Tracheal epithelial cell (primary cell): ENCODE data around the gene KNTC1. TPM values are rescaled to one million over a fixed set of nuclear protein-coding genes. Genes with fewer than 3 reads are reported as not detected.

ENCODE experiments used
- total RNA-seq: library from RNA; depleted of rRNA; stranded (reverse); fragments of >200 nt; gene quantifications from 2 replicates; pipeline ENCODE4 v1.2.1, GENCODE V29; 2014

The KNTC1 gene
- 7.5 and 10.1 TPM in 2 replicates for total RNA-seq

GRCh38 chr12:122526683-122527477, at the start of gene KNTC1, which contains the start of gene RSRC2:
Gene KNTC1 (plus strand): TSS chr12:122527249. CDS start chr12:122530064, 2,815 bp downstream.
Gene RSRC2 (minus strand): TSS chr12:122526936. CDS start chr12:122526853, 83 bp downstream.

GRCh38 chr12:122500685-122501488, 26.2 kb upstream of the KNTC1 start, which contains the start of gene ZCCHC8:
Gene ZCCHC8 (minus strand): TSS chr12:122500932. CDS start chr12:122500840, 92 bp downstream.

Other genes with a start within 250 kb of the KNTC1 start
- gene CLIP1, start 104.6 kb upstream of the KNTC1 start, total RNA-seq: 54.8 and 59.5 TPM in 2 replicates
- gene ZCCHC8, start 26.3 kb upstream of the KNTC1 start, total RNA-seq: 14.0 and 14.5 TPM in 2 replicates
- gene RSRC2, start 313 bp upstream of the KNTC1 start, total RNA-seq: 20.2 and 25.5 TPM in 2 replicates
- 3.6 and 6.5 TPM in 2 replicates for gene HCAR2, start 176.1 kb downstream of the KNTC1 start, total RNA-seq
- gene HCAR3, start 189.6 kb downstream of the KNTC1 start, total RNA-seq: 1.1 and 8.9 TPM in 2 replicates
- gene HCAR1, start 203.6 kb downstream of the KNTC1 start, total RNA-seq: 0.21 and 0.24 TPM in 2 replicates
- 28.8 and 31.3 TPM in 2 replicates for gene DENR, start 225.6 kb downstream of the KNTC1 start, total RNA-seq
- 0.64 and 0.96 TPM in 2 replicates for gene CCDC62, start 247.3 kb downstream of the KNTC1 start, total RNA-seq